ENCODE data around the gene UBE2Q1.

UBE2Q1 gene

GRCh38 chr1:154557939-154558719, at the start of gene UBE2Q1:
Gene UBE2Q1 (minus strand): TSS chr1:154558662. CDS start chr1:154558553, 109 bp downstream.
- Histone ChIP-seq H3K9me3 (ENCODE audit: control insufficient read depth, insufficient read depth, low read length) (no peaks in the 10 kb centered on the region), H3K36me3 (ENCODE audit: control insufficient read depth, insufficient read depth, low read length) (peaks cover 27% of the 10 kb centered on the region), H3K27me3 (ENCODE audit: control insufficient read depth, insufficient read depth, low read length) (no peaks in the 10 kb centered on the region), H3K4me1 (ENCODE audit: control insufficient read depth, insufficient read depth, low read length) (peaks cover 20% of the 10 kb centered on the region), H3K4me3 (ENCODE audit: low read depth, low read length) (peak within 1 kb of the TSS; percentile 83), H3K9ac (ENCODE audit: low read depth, low read length) (peak within 1 kb of the TSS; percentile 69), H3K27ac (ENCODE audit: low read depth, low read length) (peak within 1 kb of the TSS; percentile 78)

DNA sequence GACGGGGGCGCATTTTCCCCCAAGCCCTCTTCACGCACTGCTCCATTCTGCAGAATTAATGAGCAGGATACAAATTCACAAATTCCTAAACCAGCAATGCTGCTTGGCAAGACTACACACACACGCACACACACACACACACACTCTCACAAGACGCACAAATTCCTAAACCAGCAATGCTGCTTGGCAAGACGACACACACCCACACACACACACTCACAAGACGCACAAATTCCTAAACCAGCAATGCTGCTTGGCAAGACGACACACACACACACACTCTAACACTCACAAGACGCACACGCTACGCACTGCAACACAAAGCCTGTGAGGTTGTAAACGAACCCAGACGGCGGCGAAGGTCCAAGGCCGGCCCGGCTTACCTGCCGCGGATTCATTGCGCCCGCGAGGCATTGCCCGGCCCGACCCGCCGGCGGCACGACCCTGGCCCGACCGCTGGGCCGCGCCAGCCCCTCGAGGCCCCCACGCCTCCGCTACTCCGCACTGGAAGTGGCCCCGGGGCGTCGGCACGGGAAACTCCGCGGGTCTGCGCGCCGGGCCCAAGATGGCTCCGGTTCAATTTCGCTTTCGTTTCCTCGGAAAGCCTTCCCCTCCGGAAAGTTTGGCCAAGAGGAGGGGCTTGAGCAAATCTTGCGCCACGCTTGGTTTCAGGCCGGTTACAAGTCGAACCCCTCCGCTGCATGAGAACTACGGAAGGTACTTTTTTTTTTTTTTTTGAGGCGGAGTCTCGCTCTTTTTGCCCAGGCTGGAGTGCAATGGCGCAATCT, 49.3 kb upstream of the UBE2Q1 start, which contains the start of gene ADAR:
ADAR (minus strand) TSS at position 578 of the 788 bp plus-strand sequence; CDS start at position 398, 180 bp downstream.
- H3K27me3 ChIP-seq (ENCODE audit: control insufficient read depth, insufficient read depth, low read length) = no peaks in the 10 kb centered on the region
- H3K27ac ChIP-seq (ENCODE audit: low read depth, low read length) = peak within 1 kb of the TSS; percentile 98
- no peaks in the 10 kb centered on the region for H3K9me3 ChIP-seq (ENCODE audit: control insufficient read depth, insufficient read depth, low read length)
- peaks cover 45% of the 10 kb centered on the region for H3K4me1 ChIP-seq (ENCODE audit: control insufficient read depth, insufficient read depth, low read length)
- H3K36me3 ChIP-seq (ENCODE audit: control insufficient read depth, insufficient read depth, low read length) = peaks cover 15% of the 10 kb centered on the region
- H3K4me3 ChIP-seq (ENCODE audit: low read depth, low read length) = peak within 1 kb of the TSS; percentile 76
- peak within 1 kb of the TSS; percentile 97 for H3K9ac ChIP-seq (ENCODE audit: low read depth, low read length)

GRCh38 chr1:154607106-154607608, 48.7 kb upstream of the UBE2Q1 start:
- H3K4me1 ChIP-seq (ENCODE audit: control insufficient read depth, insufficient read depth, low read length) = peaks cover 45% of the 10 kb centered on the region
- H3K36me3 ChIP-seq (ENCODE audit: control insufficient read depth, insufficient read depth, low read length) = peaks cover 22% of the 10 kb centered on the region
- no peaks in the 10 kb centered on the region for H3K27me3 ChIP-seq (ENCODE audit: control insufficient read depth, insufficient read depth, low read length)
- H3K9me3 ChIP-seq (ENCODE audit: control insufficient read depth, insufficient read depth, low read length) = no peaks in the 10 kb centered on the region
- H3K27ac ChIP-seq (ENCODE audit: low read depth, low read length) = peak overlapping the region; percentile 98
- peak overlapping the region; percentile 76 for H3K4me3 ChIP-seq (ENCODE audit: low read depth, low read length)
- peak overlapping the region; percentile 97 for H3K9ac ChIP-seq (ENCODE audit: low read depth, low read length)

DNA sequence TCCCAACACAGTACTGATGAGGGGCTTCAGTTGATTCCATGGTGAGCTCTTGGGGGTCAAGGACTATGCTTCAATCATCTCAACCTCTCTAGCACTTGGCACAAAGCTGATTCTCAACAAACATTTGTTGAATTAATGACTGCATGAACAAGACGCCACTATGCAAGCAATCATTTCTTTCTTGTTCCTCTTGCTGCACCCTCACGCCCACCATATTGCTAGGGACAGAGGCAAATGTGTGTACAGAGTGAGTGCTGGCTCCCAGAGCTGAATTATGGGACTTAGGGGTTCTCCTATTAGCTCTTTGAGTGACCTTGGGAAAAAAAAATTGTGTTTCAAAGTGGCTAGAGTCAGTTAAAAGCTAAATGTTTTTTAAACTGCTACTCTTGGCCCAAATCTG, 47.1 kb upstream of the UBE2Q1 start:
- Histone ChIP-seq H3K4me1 (ENCODE audit: control insufficient read depth, insufficient read depth, low read length) (peaks cover 30% of the 10 kb centered on the region), H3K9ac (ENCODE audit: low read depth, low read length) (no peak overlapping the region), H3K9me3 (ENCODE audit: control insufficient read depth, insufficient read depth, low read length) (no peaks in the 10 kb centered on the region), H3K36me3 (ENCODE audit: control insufficient read depth, insufficient read depth, low read length) (peaks cover 38% of the 10 kb centered on the region), H3K27me3 (ENCODE audit: control insufficient read depth, insufficient read depth, low read length) (no peaks in the 10 kb centered on the region), H3K4me3 (ENCODE audit: low read depth, low read length) (no peak overlapping the region), H3K27ac (ENCODE audit: low read depth, low read length) (no peak overlapping the region)

- Histone ChIP-seq H3K4me3 (ENCODE audit: low read depth, low read length) (no peak overlapping the region), H3K9ac (ENCODE audit: low read depth, low read length) (no peak overlapping the region), H3K27me3 (ENCODE audit: control insufficient read depth, insufficient read depth, low read length) (no peaks in the 10 kb centered on the region), H3K9me3 (ENCODE audit: control insufficient read depth, insufficient read depth, low read length) (no peaks in the 10 kb centered on the region), H3K4me1 (ENCODE audit: control insufficient read depth, insufficient read depth, low read length) (peaks cover 14% of the 10 kb centered on the region), H3K27ac (ENCODE audit: low read depth, low read length) (no peak overlapping the region), H3K36me3 (ENCODE audit: control insufficient read depth, insufficient read depth, low read length) (peaks cover 56% of the 10 kb centered on the region)
Observed at GRCh38 chr1:154603317-154603716, 44.9 kb upstream of the UBE2Q1 start.

GRCh38 chr1:154599658-154600057, 41.2 kb upstream of the UBE2Q1 start:
- Histone ChIP-seq H3K27me3 (ENCODE audit: control insufficient read depth, insufficient read depth, low read length) (no peaks in the 10 kb centered on the region), H3K9me3 (ENCODE audit: control insufficient read depth, insufficient read depth, low read length) (no peaks in the 10 kb centered on the region), H3K4me1 (ENCODE audit: control insufficient read depth, insufficient read depth, low read length) (peaks cover under 1% of the 10 kb centered on the region), H3K27ac (ENCODE audit: low read depth, low read length) (no peak overlapping the region), H3K4me3 (ENCODE audit: low read depth, low read length) (no peak overlapping the region), H3K9ac (ENCODE audit: low read depth, low read length) (no peak overlapping the region), H3K36me3 (ENCODE audit: control insufficient read depth, insufficient read depth, low read length) (peaks cover 82% of the 10 kb centered on the region)

DNA sequence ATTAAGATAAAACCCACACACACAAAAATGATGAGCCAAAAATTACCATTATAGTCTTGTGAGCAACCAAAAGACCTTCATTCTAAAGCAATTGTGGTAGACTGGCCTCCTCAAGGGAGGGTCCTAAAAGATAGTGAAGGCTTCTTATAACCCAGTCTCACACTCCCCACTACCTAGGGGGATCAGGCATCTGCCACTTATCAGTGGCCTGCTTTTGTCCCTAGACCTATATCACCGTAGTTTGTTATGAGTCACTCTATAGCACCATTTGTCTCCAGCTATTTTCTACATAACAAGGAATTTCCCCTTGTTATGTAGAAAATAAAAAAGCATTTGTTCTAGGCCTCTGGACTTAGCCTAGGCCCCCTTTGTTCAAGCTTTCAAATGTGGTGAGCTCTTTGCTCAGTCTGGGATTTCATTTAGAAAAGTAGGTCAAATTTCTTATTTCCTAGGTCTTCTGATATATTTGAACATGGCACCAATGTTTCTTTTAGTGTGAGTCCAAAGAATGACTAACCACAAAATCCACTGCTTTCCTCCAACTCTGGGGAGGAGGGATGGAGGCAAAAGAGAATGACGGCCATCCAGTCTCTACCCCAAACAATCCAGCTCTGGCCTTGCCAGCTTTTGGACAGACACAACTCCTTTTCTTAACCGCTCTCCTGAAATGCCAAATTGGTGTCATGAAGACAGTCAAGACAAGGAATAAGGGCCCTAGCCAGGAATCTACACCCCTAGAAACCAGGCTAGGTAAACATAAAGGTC, 40.6 kb upstream of the UBE2Q1 start:
- no peak overlapping the region for H3K4me3 ChIP-seq (ENCODE audit: low read depth, low read length)
- H3K36me3 ChIP-seq (ENCODE audit: control insufficient read depth, insufficient read depth, low read length) = peaks cover 85% of the 10 kb centered on the region
- H3K9me3 ChIP-seq (ENCODE audit: control insufficient read depth, insufficient read depth, low read length) = no peaks in the 10 kb centered on the region
- H3K4me1 ChIP-seq (ENCODE audit: control insufficient read depth, insufficient read depth, low read length) = no peaks in the 10 kb centered on the region
- no peaks in the 10 kb centered on the region for H3K27me3 ChIP-seq (ENCODE audit: control insufficient read depth, insufficient read depth, low read length)
- H3K27ac ChIP-seq (ENCODE audit: low read depth, low read length) = peak overlapping the region; percentile 24
- H3K9ac ChIP-seq (ENCODE audit: low read depth, low read length) = no peak overlapping the region

- Histone ChIP-seq H3K27me3 (ENCODE audit: control insufficient read depth, insufficient read depth, low read length) (no peaks in the 10 kb centered on the region), H3K9ac (ENCODE audit: low read depth, low read length) (no peak overlapping the region), H3K36me3 (ENCODE audit: control insufficient read depth, insufficient read depth, low read length) (peaks cover 94% of the 10 kb centered on the region)
Observed at GRCh38 chr1:154595621-154596020, 37.2 kb upstream of the UBE2Q1 start.

GRCh38 chr1:154594811-154595210, 36.3 kb upstream of the UBE2Q1 start:
- H3K36me3 ChIP-seq (ENCODE audit: control insufficient read depth, insufficient read depth, low read length) = peaks cover 98% of the 10 kb centered on the region
- no peaks in the 10 kb centered on the region for H3K9me3 ChIP-seq (ENCODE audit: control insufficient read depth, insufficient read depth, low read length)
- H3K9ac ChIP-seq (ENCODE audit: low read depth, low read length) = no peak overlapping the region

More at GRCh38 chr1:154595621-154596020, 37.2 kb upstream of the UBE2Q1 start:
- H3K4me3 ChIP-seq (ENCODE audit: low read depth, low read length) = no peak overlapping the region
- no peaks in the 10 kb centered on the region for H3K9me3 ChIP-seq (ENCODE audit: control insufficient read depth, insufficient read depth, low read length)
- H3K4me1 ChIP-seq (ENCODE audit: control insufficient read depth, insufficient read depth, low read length) = no peaks in the 10 kb centered on the region
- no peak overlapping the region for H3K27ac ChIP-seq (ENCODE audit: low read depth, low read length)

DNA sequence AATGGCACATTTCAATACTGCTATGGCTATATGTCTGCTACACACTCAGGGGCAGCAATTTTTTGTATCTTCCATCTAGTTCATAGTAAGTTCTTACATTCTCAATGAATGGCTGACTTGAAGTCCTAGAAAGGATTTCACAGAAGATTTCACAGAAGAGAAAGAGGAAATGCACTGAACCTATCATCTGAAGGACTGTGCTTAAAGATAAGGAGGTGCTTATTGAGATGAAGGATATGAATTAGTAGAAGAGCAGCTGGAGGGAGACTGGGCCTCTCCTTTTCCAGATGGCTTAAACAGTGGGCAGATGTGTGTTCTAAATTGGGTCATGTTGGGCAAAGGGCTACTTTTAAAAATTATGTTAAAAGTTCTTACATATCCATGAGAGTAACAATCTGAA, 34.9 kb upstream of the UBE2Q1 start:
- Histone ChIP-seq H3K4me1 (ENCODE audit: control insufficient read depth, insufficient read depth, low read length) (no peaks in the 10 kb centered on the region), H3K4me3 (ENCODE audit: low read depth, low read length) (no peak overlapping the region), H3K36me3 (ENCODE audit: control insufficient read depth, insufficient read depth, low read length) (peaks cover 98% of the 10 kb centered on the region), H3K27me3 (ENCODE audit: control insufficient read depth, insufficient read depth, low read length) (no peaks in the 10 kb centered on the region), H3K9ac (ENCODE audit: low read depth, low read length) (no peak overlapping the region), H3K9me3 (ENCODE audit: control insufficient read depth, insufficient read depth, low read length) (no peaks in the 10 kb centered on the region), H3K27ac (ENCODE audit: low read depth, low read length) (no peak overlapping the region)

More at GRCh38 chr1:154594811-154595210, 36.3 kb upstream of the UBE2Q1 start:
- Histone ChIP-seq H3K27ac (ENCODE audit: low read depth, low read length) (no peak overlapping the region), H3K4me3 (ENCODE audit: low read depth, low read length) (no peak overlapping the region), H3K27me3 (ENCODE audit: control insufficient read depth, insufficient read depth, low read length) (no peaks in the 10 kb centered on the region), H3K4me1 (ENCODE audit: control insufficient read depth, insufficient read depth, low read length) (no peaks in the 10 kb centered on the region)

Measured in HUES48 (cell line).